Measurements from ENCODE around the gene HOMEZ.
A peak's percentile ranks its signal among the peaks of the same experiment; 100 is the strongest.
"Not testable (repeated sequence)": the region's sequence is repeated elsewhere in the genome, so short reads cannot be mapped to it uniquely, and the experiment has no call there.

HOMEZ gene

GRCh38 chr14:23242076-23242475, 43.9 kb downstream of the HOMEZ start:
- H3K27ac ChIP-seq (ENCODE audit: low read depth, low read length) = no peak overlapping the region
- no peaks in the 10 kb centered on the region for H3K36me3 ChIP-seq (ENCODE audit: control insufficient read depth, low read length)
- no peak overlapping the region for H3K4me3 ChIP-seq (ENCODE audit: low read length)
- H3K27me3 ChIP-seq (ENCODE audit: control insufficient read depth, low read length) = peaks cover 8% of the 10 kb centered on the region; the same call in 1 of the 2 replicates
- no peak overlapping the region for H3K4me2 ChIP-seq (ENCODE audit: low read length)
- H3K4me1 ChIP-seq (ENCODE audit: control insufficient read depth, low read length) = 0 out of 2 replicates have a peak, but pooled peaks cover 3% of the 10 kb centered on the region
- no peaks in the 10 kb centered on the region for H3K9me2 ChIP-seq (replicated peaks; ENCODE audit: control insufficient read depth, low read length)
- H4K20me1 ChIP-seq (ENCODE audit: control insufficient read depth, insufficient read depth, low read depth, low read length) = no peaks in the 10 kb centered on the region
- H3K9me3 ChIP-seq (ENCODE audit: control insufficient read depth, insufficient read depth, low read length) = no peaks in the 10 kb centered on the region
- H3F3A ChIP-seq (ENCODE audit: control insufficient read depth, insufficient read depth) = no peaks in the 10 kb centered on the region
- TF ChIP-seq CTCF (IDR thresholded peaks at IDR 0.05; ENCODE audit: low read depth, low read length, poor library complexity, severe bottlenecking) (no peak), EZH2phosphoT487 (IDR thresholded peaks at IDR 0.05; ENCODE audit: borderline replicate concordance, low read length) (no peak)
- no peaks in the 10 kb centered on the region for H3K79me2 ChIP-seq (ENCODE audit: control insufficient read depth, low read length)

- not testable (repeated sequence) for H3K36me3 ChIP-seq (ENCODE audit: control insufficient read depth, low read length); H3K9me3 ChIP-seq (ENCODE audit: control insufficient read depth, insufficient read depth, low read length); H3K79me2 ChIP-seq (ENCODE audit: control insufficient read depth, low read length); H3K4me2 ChIP-seq (ENCODE audit: low read length); H4K20me1 ChIP-seq (ENCODE audit: control insufficient read depth, insufficient read depth, low read depth, low read length); H3K27me3 ChIP-seq (ENCODE audit: control insufficient read depth, low read length); H3K9me2 ChIP-seq (replicated peaks; ENCODE audit: control insufficient read depth, low read length); H3K4me3 ChIP-seq (ENCODE audit: low read length); H3F3A ChIP-seq (ENCODE audit: control insufficient read depth, insufficient read depth); H3K4me1 ChIP-seq (ENCODE audit: control insufficient read depth, low read length); H3K27ac ChIP-seq (ENCODE audit: low read depth, low read length)
Observed at GRCh38 chr14:23241061-23241715, 44.7 kb downstream of the HOMEZ start.

- Histone ChIP-seq H3K27me3 (ENCODE audit: control insufficient read depth, low read length) (peaks cover 8% of the 10 kb centered on the region; the same call in 1 of the 2 replicates), H3K4me1 (ENCODE audit: control insufficient read depth, low read length) (0 out of 2 replicates have a peak, but pooled peaks cover 3% of the 10 kb centered on the region), H3K4me2 (ENCODE audit: low read length) (no peak overlapping the region), H4K20me1 (ENCODE audit: control insufficient read depth, insufficient read depth, low read depth, low read length) (no peaks in the 10 kb centered on the region), H3F3A (ENCODE audit: control insufficient read depth, insufficient read depth) (no peaks in the 10 kb centered on the region), H3K79me2 (ENCODE audit: control insufficient read depth, low read length) (no peaks in the 10 kb centered on the region), H3K36me3 (ENCODE audit: control insufficient read depth, low read length) (no peaks in the 10 kb centered on the region), H3K4me3 (ENCODE audit: low read length) (no peak overlapping the region), H3K27ac (ENCODE audit: low read depth, low read length) (no peak overlapping the region), H3K9me3 (ENCODE audit: control insufficient read depth, insufficient read depth, low read length) (no peaks in the 10 kb centered on the region), H3K9me2 (replicated peaks; ENCODE audit: control insufficient read depth, low read length) (no peaks in the 10 kb centered on the region)
- no peak for TF ChIP-seq CTCF (IDR thresholded peaks at IDR 0.05; ENCODE audit: low read depth, low read length, poor library complexity, severe bottlenecking)
- no peak for TF ChIP-seq EZH2phosphoT487 (IDR thresholded peaks at IDR 0.05; ENCODE audit: borderline replicate concordance, low read length)
Observed at GRCh38 chr14:23240661-23241060, 45.3 kb downstream of the HOMEZ start.

GRCh38 chr14:23237772-23238594, 47.9 kb downstream of the HOMEZ start, which contains the start of gene RNF212B:
Gene RNF212B, plus strand, starts transcription at chr14:23237936. Its CDS starts 2,410 bp downstream, at chr14:23240346.
- Histone ChIP-seq H3K9me3 (ENCODE audit: control insufficient read depth, insufficient read depth, low read length) (no peaks in the 10 kb centered on the region), H3K9me2 (replicated peaks; ENCODE audit: control insufficient read depth, low read length) (no peaks in the 10 kb centered on the region), H3K4me1 (ENCODE audit: control insufficient read depth, low read length) (0 out of 2 replicates have a peak, but pooled peaks cover 3% of the 10 kb centered on the region), H4K20me1 (ENCODE audit: control insufficient read depth, insufficient read depth, low read depth, low read length) (no peaks in the 10 kb centered on the region), H3K4me3 (ENCODE audit: low read length) (no peak within 1 kb of the TSS), H3K4me2 (ENCODE audit: low read length) (peak within 1 kb of the TSS; percentile 36), H3K36me3 (ENCODE audit: control insufficient read depth, low read length) (no peaks in the 10 kb centered on the region), H3K27me3 (ENCODE audit: control insufficient read depth, low read length) (0 out of 2 replicates have a peak, but pooled peaks cover 2% of the 10 kb centered on the region), H3K79me2 (ENCODE audit: control insufficient read depth, low read length) (no peaks in the 10 kb centered on the region), H3K27ac (ENCODE audit: low read depth, low read length) (no peak within 1 kb of the TSS), H3F3A (ENCODE audit: control insufficient read depth, insufficient read depth) (no peaks in the 10 kb centered on the region)
- TF ChIP-seq EZH2phosphoT487 (IDR thresholded peaks at IDR 0.05; ENCODE audit: borderline replicate concordance, low read length) = no peak
- TF ChIP-seq CTCF (IDR thresholded peaks at IDR 0.05; ENCODE audit: low read depth, low read length, poor library complexity, severe bottlenecking) = no peak

GRCh38 chr14:23232241-23232808, 53.6 kb downstream of the HOMEZ start:
- not testable (repeated sequence) for H3K9me2 ChIP-seq (replicated peaks; ENCODE audit: control insufficient read depth, low read length); H3K27me3 ChIP-seq (ENCODE audit: control insufficient read depth, low read length)

More at GRCh38 chr14:23232241-23232808, 53.6 kb downstream of the HOMEZ start:
- H3F3A ChIP-seq (ENCODE audit: control insufficient read depth, insufficient read depth); H3K4me3 ChIP-seq (ENCODE audit: low read length); H3K4me1 ChIP-seq (ENCODE audit: control insufficient read depth, low read length); H3K36me3 ChIP-seq (ENCODE audit: control insufficient read depth, low read length); H4K20me1 ChIP-seq (ENCODE audit: control insufficient read depth, insufficient read depth, low read depth, low read length); H3K4me2 ChIP-seq (ENCODE audit: low read length); H3K9me3 ChIP-seq (ENCODE audit: control insufficient read depth, insufficient read depth, low read length); H3K27ac ChIP-seq (ENCODE audit: low read depth, low read length); H3K79me2 ChIP-seq (ENCODE audit: control insufficient read depth, low read length): not testable (repeated sequence)
